HEK293T (cell line): Measurements from ENCODE around the gene ANKRD13B.

Source experiments
- CTCF ChIA-PET: fragments of 350-600 bp; formaldehyde crosslinking; extraction: SDS; loops from one replicate; lab custom pipeline; 2021; ENCODE audit warnings: antibody characterized with exemption, inconsistent platforms; lab: Yijun Ruan, JAX
- POLR2A ChIA-PET: fragments of 350-600 bp; formaldehyde crosslinking; extraction: SDS; loops from one replicate; lab custom pipeline; 2020; ENCODE audit warnings: antibody characterized with exemption, inconsistent platforms; lab: Yijun Ruan, JAX
- DNase-seq: peaks from one replicate; pipeline ENCODE4 v3.0.0; 2012; ENCODE audit warnings: mixed read lengths; ENCODE audit errors: extremely low spot score
- ARNT ChIP-seq: fragments of 450-650 bp; IDR thresholded peaks from 2 replicates; pipeline ENCODE4 v1.6.1; 2017; ENCODE audit warnings: mild to moderate bottlenecking
- BHLHE40 ChIP-seq: fragments of 450-650 bp; IDR thresholded peaks from 2 replicates; pipeline ENCODE4 v1.6.1; 2016; ENCODE audit warnings: mild to moderate bottlenecking, moderate library complexity, borderline replicate concordance
- CTBP1 ChIP-seq: fragments of 450-650 bp; IDR thresholded peaks from 2 replicates; pipeline ENCODE4 v1.6.1; 2016; ENCODE audit warnings: borderline replicate concordance
- ELF4 ChIP-seq: fragments of 450-650 bp; IDR thresholded peaks from 2 replicates; pipeline ENCODE4 v1.6.1; 2017; ENCODE audit warnings: antibody characterized with exemption
- FOXA1 ChIP-seq: fragments of 450-650 bp; IDR thresholded peaks from 2 replicates; pipeline ENCODE4 v1.6.1; 2016; ENCODE audit warnings: mild to moderate bottlenecking
- FOXK2 ChIP-seq: fragments of 450-650 bp; IDR thresholded peaks from 2 replicates; pipeline ENCODE4 v1.6.1; 2016; ENCODE audit warnings: mild to moderate bottlenecking
- FOXM1 ChIP-seq: fragments of 450-650 bp; IDR thresholded peaks from 2 replicates; pipeline ENCODE4 v1.6.1; 2017; ENCODE audit warnings: mild to moderate bottlenecking, borderline replicate concordance
- HDGF ChIP-seq: fragments of 450-650 bp; IDR thresholded peaks from 2 replicates; pipeline ENCODE4 v1.6.1; 2017; ENCODE audit warnings: antibody characterized with exemption, borderline replicate concordance
- L3MBTL2 ChIP-seq: fragments of 450-650 bp; conservative IDR thresholded peaks from 2 replicates; pipeline ENCODE4 v1.6.1; 2016; ENCODE audit warnings: mild to moderate bottlenecking
- LEF1 ChIP-seq: fragments of 450-650 bp; IDR thresholded peaks from 2 replicates; pipeline ENCODE4 v1.6.1; 2017; ENCODE audit warnings: mild to moderate bottlenecking, borderline replicate concordance
- NFRKB ChIP-seq: fragments of 450-650 bp; IDR thresholded peaks from 2 replicates; pipeline ENCODE4 v1.6.1; 2016; ENCODE audit warnings: mild to moderate bottlenecking, moderate library complexity
- SP1 ChIP-seq: fragments of 450-650 bp; IDR thresholded peaks from 2 replicates; pipeline ENCODE4 v1.6.1; 2017
- SUZ12 ChIP-seq: fragments of 450-650 bp; IDR thresholded peaks from 2 replicates; pipeline ENCODE4 v1.6.1; 2016; ENCODE audit warnings: mild to moderate bottlenecking
- TARDBP ChIP-seq: fragments of 450-650 bp; IDR thresholded peaks from 2 replicates; pipeline ENCODE4 v1.6.1; 2016
- ZNF384 ChIP-seq: fragments of 450-650 bp; IDR thresholded peaks from 2 replicates; pipeline ENCODE4 v1.6.1; 2016
- TF ChIP-seq, protein P1 (sequence below): fragments of 450-650 bp; IDR thresholded peaks from 2 replicates; pipeline ENCODE4 v1.6.1; 2016

ANKRD13B gene

DNA sequence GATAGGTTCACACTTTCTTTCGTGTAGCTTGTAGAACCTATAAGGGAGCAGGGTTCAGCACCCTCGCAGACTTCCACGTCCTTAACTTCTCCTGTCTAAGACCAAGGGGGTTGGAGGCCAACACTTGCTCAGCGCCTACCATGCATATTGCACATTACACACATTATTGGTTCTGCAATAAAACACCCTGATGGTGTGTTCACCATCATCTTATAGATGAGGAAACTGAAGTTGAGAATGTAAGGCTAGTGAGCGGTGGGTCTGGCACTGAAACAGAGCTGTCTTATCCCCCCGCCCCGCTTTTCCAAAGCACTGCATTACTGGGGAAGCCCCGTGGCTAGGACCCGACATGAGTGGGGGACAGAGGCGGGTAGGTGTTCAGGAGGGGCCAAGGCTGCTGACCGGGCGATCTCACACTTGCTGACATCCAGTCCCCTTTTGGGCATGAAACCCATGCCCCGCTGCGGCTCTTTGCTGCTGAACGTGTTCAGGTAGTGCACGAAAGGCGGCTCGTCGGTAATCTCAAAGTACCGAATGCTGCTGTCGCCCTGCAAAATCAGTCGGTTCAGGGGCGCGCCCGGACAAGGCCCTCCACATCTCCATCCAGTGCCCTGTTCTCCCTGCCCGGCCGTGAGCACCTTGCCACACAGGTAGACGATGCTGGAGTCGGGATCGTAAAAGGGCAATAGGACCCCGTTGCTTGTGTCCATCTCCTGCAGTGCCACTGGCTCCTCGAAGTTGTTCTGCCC is 23.5 kb downstream of the ANKRD13B start:
- TF ChIP-seq NFRKB: no peak
- no peak for TF ChIP-seq ARNT
- no peak for TF ChIP-seq HDGF
- no peak for TF ChIP-seq FOXM1
- TF ChIP-seq FOXK2: no peak
- TF ChIP-seq TARDBP: no peak
- TF ChIP-seq SP1: no peak
- TF ChIP-seq, protein P1, sequence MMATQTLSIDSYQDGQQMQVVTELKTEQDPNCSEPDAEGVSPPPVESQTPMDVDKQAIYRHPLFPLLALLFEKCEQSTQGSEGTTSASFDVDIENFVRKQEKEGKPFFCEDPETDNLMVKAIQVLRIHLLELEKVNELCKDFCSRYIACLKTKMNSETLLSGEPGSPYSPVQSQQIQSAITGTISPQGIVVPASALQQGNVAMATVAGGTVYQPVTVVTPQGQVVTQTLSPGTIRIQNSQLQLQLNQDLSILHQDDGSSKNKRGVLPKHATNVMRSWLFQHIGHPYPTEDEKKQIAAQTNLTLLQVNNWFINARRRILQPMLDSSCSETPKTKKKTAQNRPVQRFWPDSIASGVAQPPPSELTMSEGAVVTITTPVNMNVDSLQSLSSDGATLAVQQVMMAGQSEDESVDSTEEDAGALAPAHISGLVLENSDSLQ: no peak
- no peak for TF ChIP-seq FOXA1
- no peak for TF ChIP-seq LEF1
- no peak for TF ChIP-seq ELF4
- no peak for TF ChIP-seq BHLHE40
- no peak for TF ChIP-seq SUZ12
- no peak for TF ChIP-seq L3MBTL2
- TF ChIP-seq CTBP1: no peak
- TF ChIP-seq ZNF384: no peak
- DNase-seq: no peak
- ChIA-PET POLR2A (interaction anchor here (1.5 kb wide), 1 partner anchor 26 kb away, joined by 4 read pairs; no protein-coding TSS in a partner anchor), CTCF (interaction anchor here (0.5 to 1.7 kb wide), 9 partner anchors 9 to 473 kb away, joined by 3 to 7 read pairs (median 4); no protein-coding TSS in a partner anchor)

DNA sequence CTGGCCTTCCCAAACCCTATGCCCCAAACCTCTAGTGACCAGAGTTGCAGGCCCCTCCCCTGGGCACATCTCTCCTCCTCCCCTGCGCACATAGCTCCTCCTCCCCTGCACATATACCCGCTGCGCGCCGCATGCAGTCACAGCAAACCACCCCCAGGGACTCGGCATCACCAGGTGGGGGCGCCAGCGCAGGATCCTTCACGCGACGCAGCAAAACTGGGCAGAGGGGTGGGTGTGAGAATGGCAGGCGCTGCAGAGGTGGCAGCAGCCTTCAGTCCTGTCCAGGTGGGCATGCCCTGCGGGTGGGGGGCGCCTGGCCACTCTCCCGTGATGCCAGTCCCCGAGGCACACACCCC is 24.2 kb downstream of the ANKRD13B start:
- POLR2A ChIA-PET: interaction anchor here (1.5 kb wide), 1 partner anchor 26 kb away, joined by 4 read pairs; no protein-coding TSS in a partner anchor
- CTCF ChIA-PET: interaction anchor here (0.5 to 1.7 kb wide), 9 partner anchors 8 to 474 kb away, joined by 3 to 7 read pairs (median 4); no protein-coding TSS in a partner anchor
- DNase-seq: no peak
- TF ChIP-seq LEF1 (no peak), SP1 (no peak), ARNT (no peak), FOXM1 (no peak), CTBP1 (no peak), FOXA1 (no peak), ZNF384 (no peak), HDGF (no peak), FOXK2 (no peak), L3MBTL2 (no peak), BHLHE40 (no peak), TARDBP (no peak), SUZ12 (no peak)
- TF ChIP-seq, protein P1: no peak

DNA sequence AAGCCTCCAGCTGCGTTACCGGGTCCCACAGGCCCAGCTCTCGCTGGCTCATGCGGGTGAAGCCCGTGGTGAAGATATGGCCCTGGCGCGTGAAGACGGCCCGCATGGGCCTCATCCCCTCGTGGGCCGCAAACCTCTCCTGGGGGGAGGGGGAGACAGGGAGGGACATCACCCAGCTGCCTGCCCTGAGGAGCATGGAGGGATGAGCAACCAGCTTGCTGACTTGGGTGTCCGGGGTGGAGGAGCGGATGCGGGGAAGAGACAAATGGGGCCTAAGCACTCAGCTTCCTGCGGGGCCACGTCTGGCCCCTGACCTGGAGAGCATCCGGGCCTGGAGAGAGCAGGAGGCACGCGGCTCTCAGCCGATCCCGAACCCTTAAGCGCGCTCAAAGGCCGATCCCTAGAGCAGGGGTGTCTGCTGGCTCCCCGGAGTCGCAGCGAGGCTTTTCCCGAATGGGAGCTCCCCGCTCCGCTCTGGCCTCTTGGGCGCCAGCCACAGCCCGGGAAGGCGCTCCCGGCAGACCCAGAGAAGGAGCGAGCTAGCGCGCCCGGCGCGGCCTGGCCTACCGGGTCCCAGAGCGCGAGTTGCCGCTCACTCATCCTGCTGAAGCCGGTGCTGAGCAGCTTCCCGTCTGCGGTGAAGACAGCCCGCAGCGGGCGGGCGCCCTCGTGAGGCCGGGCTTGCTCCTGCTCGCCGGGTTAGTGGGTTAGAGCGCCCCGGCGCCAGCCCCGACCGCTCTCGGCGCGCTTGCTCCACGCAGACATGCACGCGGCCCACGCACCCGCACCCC is 24.7 kb downstream of the ANKRD13B start:
- no peak for DNase-seq
- ChIA-PET CTCF (interaction anchor here (0.6 to 1.7 kb wide), 6 partner anchors 9 to 186 kb away, joined by 3 to 7 read pairs (median 3); no protein-coding TSS in a partner anchor), POLR2A (interaction anchor here (1.5 kb wide), 1 partner anchor 27 kb away, joined by 4 read pairs; no protein-coding TSS in a partner anchor)
- TF ChIP-seq SUZ12 (no peak), ARNT (no peak), BHLHE40 (no peak), FOXM1 (no peak), NFRKB (no peak), FOXK2 (no peak)

DNA sequence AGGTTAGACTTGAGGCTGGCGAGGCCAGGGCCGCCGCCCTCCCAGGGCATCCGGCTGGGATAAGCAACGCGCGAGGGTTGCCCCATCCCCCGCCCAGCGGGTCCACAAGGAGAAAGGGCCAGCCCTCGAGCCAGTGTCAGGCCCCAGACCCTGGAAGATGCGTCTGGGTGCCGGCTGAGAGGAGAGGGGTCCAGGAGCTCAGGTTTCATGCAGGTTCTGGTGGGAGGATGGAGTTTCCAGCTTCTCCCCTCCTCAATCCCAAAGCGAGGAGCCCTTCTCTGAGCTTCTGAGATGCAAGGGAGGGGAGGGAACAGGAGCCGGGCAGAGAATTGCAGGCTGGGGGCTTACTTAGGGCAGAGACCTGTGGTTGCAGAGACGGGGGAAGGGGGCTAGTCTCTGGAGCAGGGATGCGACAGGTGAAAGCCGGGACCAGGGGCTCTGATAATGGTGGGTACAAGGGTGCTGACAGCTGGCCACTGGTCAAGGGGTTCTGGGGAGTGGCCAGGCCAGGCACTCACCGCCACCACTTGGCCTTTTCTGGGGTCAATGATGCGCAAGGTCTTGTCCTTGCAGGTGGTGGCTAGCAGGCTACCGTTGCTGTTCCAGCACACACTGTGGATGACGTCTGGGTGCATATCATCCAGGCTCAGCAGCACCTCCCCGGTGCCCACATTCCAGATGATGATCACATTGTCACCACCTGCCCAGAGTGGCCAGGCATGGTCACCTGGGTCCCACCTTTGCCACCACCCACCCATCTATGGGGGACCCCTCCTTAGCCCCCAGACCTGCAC is 25.5 kb downstream of the ANKRD13B start:
- ChIA-PET CTCF (interaction anchor here (0.6 to 1.7 kb wide), 3 partner anchors 9 to 64 kb away, joined by 3 to 7 read pairs (median 3); no protein-coding TSS in a partner anchor), POLR2A (no interaction called here)
- TF ChIP-seq BHLHE40 (no peak), ELF4 (no peak)
- TF ChIP-seq, protein P1: no peak
- DNase-seq: no peak

DNA sequence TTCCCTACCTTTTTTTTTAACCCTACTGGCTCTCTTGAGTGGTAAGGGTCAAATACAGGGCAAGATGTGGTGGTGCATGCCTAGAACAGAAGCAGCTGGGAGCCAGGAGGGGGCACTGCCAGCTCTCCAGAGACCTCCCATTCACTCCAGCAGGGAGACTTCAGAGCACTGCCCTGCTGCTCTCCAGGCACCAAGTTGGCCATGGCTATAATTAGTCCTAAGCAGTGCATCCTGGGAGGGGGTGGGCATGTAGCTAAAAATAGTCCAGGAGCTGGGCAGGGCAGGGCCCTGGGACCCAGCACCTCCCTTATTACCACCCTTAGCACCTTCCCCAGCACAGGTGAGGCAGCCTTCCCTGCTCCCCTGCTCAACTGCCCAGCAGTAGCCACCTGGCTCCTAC is 26.3 kb downstream of the ANKRD13B start:
- CTCF ChIA-PET: interaction anchor here (0.6 kb wide), 1 partner anchor 192 kb away, joined by 3 read pairs; no protein-coding TSS in a partner anchor
- no peak for DNase-seq
- POLR2A ChIA-PET: no interaction called here
- TF ChIP-seq FOXK2: no peak
- no peak for TF ChIP-seq FOXA1
- TF ChIP-seq HDGF: no peak
- TF ChIP-seq TARDBP: no peak
- TF ChIP-seq NFRKB: no peak
- no peak for TF ChIP-seq BHLHE40
- TF ChIP-seq ELF4: no peak
- TF ChIP-seq ARNT: no peak
- TF ChIP-seq, protein P1: no peak
- TF ChIP-seq SUZ12: no peak
- no peak for TF ChIP-seq SP1
